Activated CD4-positive, alpha-beta T cell treated with anti-CD3 and anti-CD28 coated beads, Interleukin-2, amount 50 U/mL, for 24 hours (primary cell): ENCODE measurements around the gene KCNH3.
"Not testable (repeated sequence)": the region's sequence is repeated elsewhere in the genome, so short reads cannot be mapped to it uniquely, and the experiment has no call there.

Experiments used
- DNase-seq, 2 donors: peaks; one replicate each; pipeline ENCODE4 v3.0.0-alpha.2; 2020; ENCODE audit warnings: low read depth in 1 of 2, low spot score in 1 of 2

The KCNH3 gene

GRCh38 chr12:49525942-49526341, 12.9 kb upstream of the KCNH3 start:
- DNase-seq: no peak

GRCh38 chr12:49527361-49528130, 11.3 kb upstream of the KCNH3 start:
- DNase-seq: no peak

- DNase-seq: no peak
Observed at GRCh38 chr12:49529414-49529813, 9.4 kb upstream of the KCNH3 start.

- DNase-seq: no peak
Observed at GRCh38 chr12:49531745-49532144, 7.1 kb upstream of the KCNH3 start.

- DNase-seq: no peak
Observed at GRCh38 chr12:49533331-49533730, 5.5 kb upstream of the KCNH3 start.

GRCh38 chr12:49534122-49534521, 4.7 kb upstream of the KCNH3 start:
- DNase-seq: not testable (repeated sequence)

GRCh38 chr12:49534731-49535278, 4.0 kb upstream of the KCNH3 start:
- no peak for DNase-seq

- DNase-seq: no peak
Observed at GRCh38 chr12:49535921-49536525, 2.8 kb upstream of the KCNH3 start.

- no peak for DNase-seq
Observed at GRCh38 chr12:49536526-49537071, 2.2 kb upstream of the KCNH3 start.

GRCh38 chr12:49537231-49537751, 1.5 kb upstream of the KCNH3 start:
- DNase-seq: no peak

- no peak for DNase-seq
Observed at GRCh38 chr12:49537752-49538509, 899 bp upstream of the KCNH3 start.

GRCh38 chr12:49539406-49540228, 787 bp downstream of the KCNH3 start:
- DNase-seq: no peak

GRCh38 chr12:49540229-49541139, 1.7 kb downstream of the KCNH3 start:
- DNase-seq: no peak

GRCh38 chr12:49541140-49541861, 2.5 kb downstream of the KCNH3 start:
- no peak for DNase-seq

- no peak for DNase-seq
Observed at GRCh38 chr12:49541911-49542505, 3.2 kb downstream of the KCNH3 start.

- DNase-seq: no peak
Observed at GRCh38 chr12:49542592-49543160, 3.8 kb downstream of the KCNH3 start.

- DNase-seq: no peak
Observed at GRCh38 chr12:49543221-49543913, 4.5 kb downstream of the KCNH3 start.
